Calu3 (cell line): ENCODE data around the gene TRIM44. TPM values are rescaled to one million over a fixed set of nuclear protein-coding genes. Genes with fewer than 3 reads are reported as not detected.

Experiments used
- BruUV-seq: library from RNA; stranded (reverse); fragments of 400-500 nt; replicated peaks from 2 replicates; lab custom pipeline; 2021; lab: Mats Ljungman, UMichigan
- CTCF ChIA-PET: fragments of 300-600 bp; sonication (Branson Sonifier 250); formaldehyde crosslinking; loops from one replicate; lab custom pipeline; 2022; ENCODE audit warnings: antibody characterized with exemption; lab: Charles Lee
- DNase-seq: peaks from one replicate; pipeline ENCODE4 v3.0.0; 2022
- H3K27ac Mint-ChIP-seq: one replicate; pipeline ENCODE4 v1.8.0; 2022; ENCODE audit warnings: mixed read lengths; ENCODE audit not compliant: unreplicated experiment
- H3K27me3 Mint-ChIP-seq: one replicate; pipeline ENCODE4 v1.8.0; 2022; ENCODE audit warnings: mixed read lengths; ENCODE audit not compliant: unreplicated experiment
- H3K36me3 Mint-ChIP-seq: one replicate; pipeline ENCODE4 v1.8.0; 2022; ENCODE audit warnings: mild to moderate bottlenecking, moderate library complexity, mixed read lengths; ENCODE audit not compliant: insufficient read depth, unreplicated experiment
- H3K4me1 Mint-ChIP-seq: one replicate; pipeline ENCODE4 v1.8.0; 2022; ENCODE audit warnings: mild to moderate bottlenecking, low read depth, mixed read lengths; ENCODE audit not compliant: unreplicated experiment
- H3K4me3 Mint-ChIP-seq: one replicate; pipeline ENCODE4 v1.8.0; 2022; ENCODE audit warnings: mild to moderate bottlenecking, low read depth, moderate library complexity, mixed read lengths; ENCODE audit not compliant: unreplicated experiment
- H3K9me3 Mint-ChIP-seq: one replicate; pipeline ENCODE4 v1.8.0; 2022; ENCODE audit warnings: low read depth, mixed read lengths; ENCODE audit not compliant: unreplicated experiment
- intact Hi-C: fragments of 100-400 bp; cut with micrococcal nuclease; formaldehyde crosslinking; loops from one replicate; pipeline ENCODE4 v1.10.0; 2022; ENCODE audit not compliant: unreplicated experiment
- total RNA-seq: library from RNA; stranded (reverse); gene quantifications from 2 replicates; pipeline ENCODE4 v1.2.3, GENCODE V29; 2022
- TF ChIP-seq, protein P1 (sequence below): fragments of 200-600 bp; IDR thresholded peaks from one replicate; pipeline ENCODE4 v1.8.0; 2022; ENCODE audit warnings: antibody characterized with exemption; ENCODE audit not compliant: unreplicated experiment

The TRIM44 gene
- total RNA-seq, 1 experiment from 2014 or later, result 71.3 TPM

DNA sequence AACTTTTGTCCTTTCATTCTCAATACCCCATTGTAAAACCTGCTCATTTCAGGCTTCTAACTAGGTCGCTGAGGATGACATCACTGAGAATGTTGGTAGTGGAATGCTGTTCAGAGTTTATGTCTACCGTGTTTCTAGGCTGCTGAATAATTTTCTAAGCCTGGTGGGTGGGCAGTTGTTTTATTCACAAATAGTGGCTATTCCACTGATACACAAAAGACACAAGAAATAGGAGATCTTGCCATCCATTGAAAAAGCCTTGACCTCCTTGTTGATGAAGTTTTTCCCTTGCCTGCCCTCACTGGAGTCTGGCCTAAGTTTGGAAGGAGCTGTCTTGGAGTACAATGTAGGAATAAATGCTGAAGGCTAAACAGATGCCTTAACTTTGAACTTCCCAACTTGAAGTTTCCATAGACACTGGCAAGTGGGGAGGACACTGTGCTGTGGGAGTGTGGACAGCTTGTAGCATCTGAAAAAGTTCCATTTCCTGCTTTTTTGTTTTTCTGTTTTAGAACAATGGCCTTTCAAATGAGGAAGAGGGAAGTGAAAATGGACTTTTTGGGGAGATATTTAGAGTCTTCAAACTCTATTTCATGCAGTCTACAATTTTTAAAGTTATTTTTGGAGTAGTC is 59.2 kb downstream of the TRIM44 start:
- BruUV-seq, result no TSS peak
- H3K36me3 Mint-ChIP-seq, result peaks cover 15% of the 10 kb centered on the region
- no peaks in the 10 kb centered on the region for H3K9me3 Mint-ChIP-seq
- CTCF ChIA-PET, result no interaction called here
- no peak overlapping the region for H3K27ac Mint-ChIP-seq
- intact Hi-C loops, result loop anchor here (10.0 kb wide), 1 partner anchor 223 kb away; the partner anchor contains the start of gene LDLRAD3
- TF ChIP-seq, protein P1, sequence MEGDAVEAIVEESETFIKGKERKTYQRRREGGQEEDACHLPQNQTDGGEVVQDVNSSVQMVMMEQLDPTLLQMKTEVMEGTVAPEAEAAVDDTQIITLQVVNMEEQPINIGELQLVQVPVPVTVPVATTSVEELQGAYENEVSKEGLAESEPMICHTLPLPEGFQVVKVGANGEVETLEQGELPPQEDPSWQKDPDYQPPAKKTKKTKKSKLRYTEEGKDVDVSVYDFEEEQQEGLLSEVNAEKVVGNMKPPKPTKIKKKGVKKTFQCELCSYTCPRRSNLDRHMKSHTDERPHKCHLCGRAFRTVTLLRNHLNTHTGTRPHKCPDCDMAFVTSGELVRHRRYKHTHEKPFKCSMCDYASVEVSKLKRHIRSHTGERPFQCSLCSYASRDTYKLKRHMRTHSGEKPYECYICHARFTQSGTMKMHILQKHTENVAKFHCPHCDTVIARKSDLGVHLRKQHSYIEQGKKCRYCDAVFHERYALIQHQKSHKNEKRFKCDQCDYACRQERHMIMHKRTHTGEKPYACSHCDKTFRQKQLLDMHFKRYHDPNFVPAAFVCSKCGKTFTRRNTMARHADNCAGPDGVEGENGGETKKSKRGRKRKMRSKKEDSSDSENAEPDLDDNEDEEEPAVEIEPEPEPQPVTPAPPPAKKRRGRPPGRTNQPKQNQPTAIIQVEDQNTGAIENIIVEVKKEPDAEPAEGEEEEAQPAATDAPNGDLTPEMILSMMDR, result no peak
- DNase-seq, result no peak
- H3K4me3 Mint-ChIP-seq, result no peak overlapping the region
- peaks cover 50% of the 10 kb centered on the region for H3K4me1 Mint-ChIP-seq
- H3K27me3 Mint-ChIP-seq, result no peaks in the 10 kb centered on the region

DNA sequence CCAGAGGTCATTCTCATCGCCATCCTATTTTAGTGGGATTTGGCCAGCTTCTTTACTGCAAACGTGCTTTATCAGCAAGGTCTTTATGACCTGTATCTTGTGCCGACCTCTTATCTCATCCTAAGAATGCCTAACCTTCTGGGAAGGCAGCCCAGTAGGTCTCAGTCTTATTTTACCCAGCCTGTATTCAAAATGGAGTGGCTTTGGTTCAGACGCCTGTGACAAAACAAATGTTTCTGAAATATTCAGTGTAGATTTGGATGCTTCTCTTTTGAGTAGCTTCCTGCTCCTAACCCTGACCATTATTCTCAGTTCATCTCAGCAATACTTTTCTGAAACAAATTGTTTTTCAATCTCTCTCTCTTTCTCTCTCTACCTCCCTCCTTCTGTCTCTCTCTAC is 60.1 kb downstream of the TRIM44 start:
- Mint-ChIP-seq H3K4me1 (peaks cover 43% of the 10 kb centered on the region), H3K27me3 (no peaks in the 10 kb centered on the region), H3K36me3 (peaks cover 15% of the 10 kb centered on the region), H3K27ac (no peak overlapping the region), H3K4me3 (no peak overlapping the region), H3K9me3 (no peaks in the 10 kb centered on the region)
- BruUV-seq, result no TSS peak
- TF ChIP-seq, protein P1, result no peak
- intact Hi-C loops, result loop anchor here (10.0 kb wide), 1 partner anchor 222 kb away; the partner anchor contains the start of gene LDLRAD3
- DNase-seq, result no peak
- CTCF ChIA-PET, result no interaction called here

DNA sequence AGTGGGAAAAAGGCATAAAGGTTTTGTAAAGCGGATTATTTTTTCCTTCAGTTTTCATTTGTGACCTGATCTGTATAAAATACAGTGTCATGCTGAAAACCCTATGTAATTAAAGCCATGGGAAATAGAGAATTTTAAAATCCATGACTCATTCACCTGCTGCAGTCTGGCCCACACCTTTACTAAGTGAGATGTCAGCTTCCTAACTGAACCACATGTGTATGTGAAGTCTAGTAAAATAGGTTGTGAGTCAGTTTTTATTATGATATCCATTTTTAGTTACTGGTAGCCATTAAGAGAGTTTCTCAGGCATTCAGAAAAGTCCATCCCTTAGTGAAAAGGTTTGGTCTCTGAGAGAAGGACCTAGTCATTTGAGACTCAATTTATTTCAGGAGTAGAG is 60.9 kb downstream of the TRIM44 start:
- Mint-ChIP-seq H3K4me1 (peaks cover 43% of the 10 kb centered on the region), H3K36me3 (peaks cover 15% of the 10 kb centered on the region), H3K27me3 (no peaks in the 10 kb centered on the region), H3K4me3 (no peak overlapping the region), H3K27ac (no peak overlapping the region), H3K9me3 (no peaks in the 10 kb centered on the region)
- DNase-seq, result no peak
- BruUV-seq, result no TSS peak
- intact Hi-C loops, result loop anchor here (10.0 kb wide), 1 partner anchor 221 kb away; the partner anchor contains the start of gene LDLRAD3
- TF ChIP-seq, protein P1, result no peak
- CTCF ChIA-PET, result interaction anchor here (0.6 kb wide), 1 partner anchor 99 kb away, joined by 3 read pairs; no protein-coding TSS in a partner anchor

DNA sequence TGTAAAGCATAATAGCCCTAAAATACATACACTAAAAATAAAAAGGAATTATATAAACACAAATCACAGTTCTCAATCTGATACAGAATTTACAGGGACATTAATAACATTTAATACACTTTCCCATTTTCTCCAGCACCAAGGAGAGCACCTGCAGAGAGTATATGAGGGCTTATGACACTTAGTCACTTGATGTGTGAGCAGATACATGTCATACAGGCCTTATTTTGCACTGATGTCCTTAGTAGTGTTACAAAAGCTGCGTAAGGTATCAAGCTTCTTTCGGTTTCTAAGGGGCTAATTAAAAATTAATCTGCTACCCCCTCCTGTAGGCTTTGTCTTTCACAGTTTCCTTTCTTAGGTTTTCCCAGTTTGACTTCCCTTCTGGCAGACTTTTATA is 61.3 kb downstream of the TRIM44 start:
- H3K27me3 Mint-ChIP-seq, result no peaks in the 10 kb centered on the region

More for the DNA sequence above, 61.3 kb downstream of the TRIM44 start:
- TF ChIP-seq, protein P1, result no peak
- DNase-seq, result no peak
- intact Hi-C loops, result loop anchor here (10.0 kb wide), 1 partner anchor 221 kb away; the partner anchor contains the start of gene LDLRAD3
- CTCF ChIA-PET, result interaction anchor here (0.6 kb wide), 1 partner anchor 98 kb away, joined by 3 read pairs; no protein-coding TSS in a partner anchor
- BruUV-seq, result no TSS peak
- H3K4me1 Mint-ChIP-seq, result peaks cover 43% of the 10 kb centered on the region
- no peak overlapping the region for H3K4me3 Mint-ChIP-seq
- no peaks in the 10 kb centered on the region for H3K9me3 Mint-ChIP-seq
- no peak overlapping the region for H3K27ac Mint-ChIP-seq
- H3K36me3 Mint-ChIP-seq, result peaks cover 15% of the 10 kb centered on the region
